Measurements from ENCODE around the gene PRKAR2B. TPM values are rescaled to one million over a fixed set of nuclear protein-coding genes. Genes with fewer than 3 reads are reported as not detected.

PRKAR2B gene
- total RNA-seq, 1 donor from 2014 or later: 11.5 TPM

GRCh38 chr7:107190090-107190489, 145.6 kb downstream of the PRKAR2B start:
- no peak overlapping the region for H3K9ac ChIP-seq (ENCODE audit: low read depth in 1 of 3, low read length in 3 of 3)
- no peaks in the 10 kb centered on the region for H3K4me1 ChIP-seq (ENCODE audit: control insufficient read depth in 3 of 3, insufficient read depth in 3 of 3, low read length in 3 of 3)
- H3K9me3 ChIP-seq (ENCODE audit: control insufficient read depth in 3 of 3, low read length in 3 of 3): no peaks in the 10 kb centered on the region
- no peaks in the 10 kb centered on the region for H3K27me3 ChIP-seq (ENCODE audit: control insufficient read depth in 3 of 3, insufficient read depth in 3 of 3, low read length in 3 of 3)
- no peak overlapping the region for H3K4me3 ChIP-seq (ENCODE audit: low read length in 3 of 3)
- H3K27ac ChIP-seq (ENCODE audit: low read depth, low read length): no peak overlapping the region
- H3K36me3 ChIP-seq (ENCODE audit: control insufficient read depth in 3 of 3, insufficient read depth in 3 of 3, low read length in 3 of 3): peaks cover 4 to 61% (median 57%) of the 10 kb centered on the region in 3 donors

DNA sequence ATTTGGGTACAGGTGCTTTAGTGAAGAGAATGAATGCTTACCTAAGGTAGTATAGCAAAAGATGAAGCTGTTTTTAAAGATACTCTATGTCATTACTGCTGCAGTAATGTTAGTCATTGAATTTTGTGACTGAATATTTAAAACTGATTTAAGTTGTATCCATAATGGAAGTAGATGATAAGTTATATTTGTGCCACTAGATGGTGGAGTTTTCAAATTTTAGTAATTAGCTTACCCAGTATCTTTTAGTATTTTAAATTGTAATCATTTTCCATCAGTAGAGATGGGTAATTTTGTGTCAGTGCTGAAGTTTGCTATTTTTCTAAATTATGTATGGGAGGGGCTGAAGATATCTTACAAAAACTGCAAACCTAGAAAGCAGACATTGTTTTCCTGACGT, 149.5 kb downstream of the PRKAR2B start:
- H3K36me3 ChIP-seq (ENCODE audit: control insufficient read depth in 3 of 3, insufficient read depth in 3 of 3, low read length in 3 of 3): peaks cover 14 to 61% (median 47%) of the 10 kb centered on the region in 3 donors
- H3K9ac ChIP-seq (ENCODE audit: low read depth in 1 of 3, low read length in 3 of 3): no peak overlapping the region
- H3K9me3 ChIP-seq (ENCODE audit: control insufficient read depth in 3 of 3, low read length in 3 of 3): no peaks in the 10 kb centered on the region
- H3K27me3 ChIP-seq (ENCODE audit: control insufficient read depth in 3 of 3, insufficient read depth in 3 of 3, low read length in 3 of 3): no peaks in the 10 kb centered on the region
- H3K4me3 ChIP-seq (ENCODE audit: low read length in 3 of 3): no peak overlapping the region
- H3K4me1 ChIP-seq (ENCODE audit: control insufficient read depth in 3 of 3, insufficient read depth in 3 of 3, low read length in 3 of 3): no peaks in the 10 kb centered on the region
- no peak overlapping the region for H3K27ac ChIP-seq (ENCODE audit: low read depth, low read length)

DNA sequence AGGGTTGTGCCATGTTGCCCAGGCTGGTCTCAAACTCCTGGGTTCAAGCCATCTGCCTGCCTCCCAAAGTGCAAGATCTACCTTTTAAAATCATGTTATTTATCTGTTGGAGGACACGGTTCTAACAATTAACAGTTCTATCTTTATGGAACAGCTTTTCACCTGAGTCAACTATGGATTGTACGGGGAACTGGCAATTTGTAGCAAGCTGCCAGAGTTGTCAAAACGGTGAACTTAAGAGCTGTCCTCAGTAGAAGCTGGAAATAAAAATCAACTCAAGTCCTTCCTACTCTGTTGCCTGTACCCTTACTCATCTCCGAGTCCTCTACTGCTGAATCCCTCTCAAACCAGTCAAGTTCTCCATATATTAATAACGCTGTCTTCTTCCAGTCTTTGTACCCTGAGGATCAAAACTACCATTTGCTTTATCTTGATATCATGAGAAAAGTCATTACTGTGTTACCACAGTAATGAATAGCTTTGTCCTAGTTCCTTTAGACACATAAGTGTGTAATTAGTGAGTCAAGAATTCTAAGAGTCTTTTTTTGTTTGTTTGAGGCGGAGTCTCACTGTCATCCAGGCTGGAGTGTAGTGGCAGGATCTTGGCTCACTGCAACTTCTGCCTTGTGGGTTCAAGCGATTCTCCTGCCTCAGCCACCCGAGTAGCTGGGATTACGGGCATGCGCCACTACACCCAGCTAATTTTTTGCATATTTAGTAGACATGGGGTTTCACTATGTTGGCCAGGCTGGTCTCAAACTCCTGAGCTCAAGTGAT, 152.5 kb downstream of the PRKAR2B start:
- H3K4me3 ChIP-seq (ENCODE audit: low read length in 3 of 3): no peak overlapping the region
- H3K9ac ChIP-seq (ENCODE audit: low read depth in 1 of 3, low read length in 3 of 3): no peak overlapping the region
- peaks cover 0 to 4% (median 0%) of the 10 kb centered on the region in 3 donors for H3K4me1 ChIP-seq (ENCODE audit: control insufficient read depth in 3 of 3, insufficient read depth in 3 of 3, low read length in 3 of 3)
- H3K27me3 ChIP-seq (ENCODE audit: control insufficient read depth in 3 of 3, insufficient read depth in 3 of 3, low read length in 3 of 3): no peaks in the 10 kb centered on the region
- H3K36me3 ChIP-seq (ENCODE audit: control insufficient read depth in 3 of 3, insufficient read depth in 3 of 3, low read length in 3 of 3): peaks cover 22 to 61% (median 51%) of the 10 kb centered on the region in 3 donors
- H3K9me3 ChIP-seq (ENCODE audit: control insufficient read depth in 3 of 3, low read length in 3 of 3): no peaks in the 10 kb centered on the region
- H3K27ac ChIP-seq (ENCODE audit: low read depth, low read length): no peak overlapping the region

- peaks cover 29 to 67% (median 60%) of the 10 kb centered on the region in 3 donors for H3K36me3 ChIP-seq (ENCODE audit: control insufficient read depth in 3 of 3, insufficient read depth in 3 of 3, low read length in 3 of 3)
- H3K4me1 ChIP-seq (ENCODE audit: control insufficient read depth in 3 of 3, insufficient read depth in 3 of 3, low read length in 3 of 3): peaks cover 0 to 6% (median 0%) of the 10 kb centered on the region in 3 donors
- no peaks in the 10 kb centered on the region for H3K9me3 ChIP-seq (ENCODE audit: control insufficient read depth in 3 of 3, low read length in 3 of 3)
- no peak overlapping the region for H3K4me3 ChIP-seq (ENCODE audit: low read length in 3 of 3)
- no peak overlapping the region for H3K9ac ChIP-seq (ENCODE audit: low read depth in 1 of 3, low read length in 3 of 3)
- H3K27me3 ChIP-seq (ENCODE audit: control insufficient read depth in 3 of 3, insufficient read depth in 3 of 3, low read length in 3 of 3): no peaks in the 10 kb centered on the region
- no peak overlapping the region for H3K27ac ChIP-seq (ENCODE audit: low read depth, low read length)
These were observed 157.4 kb downstream of the PRKAR2B start for GRCh38 chr7:107201795-107202450.

DNA sequence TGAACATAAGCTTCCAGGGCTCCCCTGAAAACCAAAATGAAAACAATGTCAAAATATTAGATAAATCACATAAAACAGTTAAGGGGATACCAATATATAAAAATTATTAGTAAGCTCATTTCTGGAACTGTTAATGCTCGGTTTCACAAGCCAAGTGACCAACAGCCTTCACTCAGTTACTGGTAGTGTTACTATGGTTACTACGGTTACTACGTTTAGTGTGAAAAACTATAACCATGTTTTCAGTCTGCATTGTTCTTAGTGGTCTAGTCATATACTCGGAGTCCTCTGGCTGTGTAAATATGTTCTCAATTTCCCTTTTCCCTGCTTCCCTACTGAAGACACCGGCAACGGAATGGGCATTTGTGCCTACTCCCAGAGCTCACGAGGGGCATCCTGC, 159.1 kb downstream of the PRKAR2B start:
- Histone ChIP-seq H3K4me3 (ENCODE audit: low read length in 3 of 3) (no peak overlapping the region), H3K9ac (ENCODE audit: low read depth in 1 of 3, low read length in 3 of 3) (no peak overlapping the region), H3K36me3 (ENCODE audit: control insufficient read depth in 3 of 3, insufficient read depth in 3 of 3, low read length in 3 of 3) (peaks cover 22 to 52% (median 49%) of the 10 kb centered on the region in 3 donors), H3K27ac (ENCODE audit: low read depth, low read length) (no peak overlapping the region), H3K9me3 (ENCODE audit: control insufficient read depth in 3 of 3, low read length in 3 of 3) (no peaks in the 10 kb centered on the region), H3K27me3 (ENCODE audit: control insufficient read depth in 3 of 3, insufficient read depth in 3 of 3, low read length in 3 of 3) (no peaks in the 10 kb centered on the region), H3K4me1 (ENCODE audit: control insufficient read depth in 3 of 3, insufficient read depth in 3 of 3, low read length in 3 of 3) (peaks cover 11 to 20% (median 16%) of the 10 kb centered on the region in 3 donors)

DNA sequence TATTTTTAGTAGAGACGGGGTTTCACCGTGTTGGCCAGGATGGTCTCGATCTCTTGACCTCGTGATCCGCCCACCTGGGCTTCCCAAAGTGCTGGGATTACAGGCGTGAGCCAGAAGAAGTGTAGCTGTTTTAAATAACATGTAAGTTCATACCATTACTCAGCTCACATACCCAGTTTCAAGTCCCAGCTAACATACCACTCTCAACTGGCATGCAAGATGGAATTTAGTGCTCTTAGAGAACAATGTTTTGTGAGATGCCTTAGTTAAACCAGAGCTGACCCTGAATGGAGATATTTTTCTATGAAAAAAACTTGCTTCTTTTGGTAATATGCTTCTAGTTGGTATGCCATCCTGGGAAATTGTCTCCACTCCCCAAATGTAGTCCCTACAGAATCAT, 161.6 kb downstream of the PRKAR2B start:
- Histone ChIP-seq H3K27me3 (ENCODE audit: control insufficient read depth in 3 of 3, insufficient read depth in 3 of 3, low read length in 3 of 3) (no peaks in the 10 kb centered on the region), H3K9me3 (ENCODE audit: control insufficient read depth in 3 of 3, low read length in 3 of 3) (no peaks in the 10 kb centered on the region), H3K4me3 (ENCODE audit: low read length in 3 of 3) (no peak overlapping the region), H3K27ac (ENCODE audit: low read depth, low read length) (no peak overlapping the region), H3K36me3 (ENCODE audit: control insufficient read depth in 3 of 3, insufficient read depth in 3 of 3, low read length in 3 of 3) (peaks cover 18 to 39% (median 37%) of the 10 kb centered on the region in 3 donors), H3K9ac (ENCODE audit: low read depth in 1 of 3, low read length in 3 of 3) (no peak overlapping the region), H3K4me1 (ENCODE audit: control insufficient read depth in 3 of 3, insufficient read depth in 3 of 3, low read length in 3 of 3) (peaks cover 16 to 24% (median 22%) of the 10 kb centered on the region in 3 donors)

DNA sequence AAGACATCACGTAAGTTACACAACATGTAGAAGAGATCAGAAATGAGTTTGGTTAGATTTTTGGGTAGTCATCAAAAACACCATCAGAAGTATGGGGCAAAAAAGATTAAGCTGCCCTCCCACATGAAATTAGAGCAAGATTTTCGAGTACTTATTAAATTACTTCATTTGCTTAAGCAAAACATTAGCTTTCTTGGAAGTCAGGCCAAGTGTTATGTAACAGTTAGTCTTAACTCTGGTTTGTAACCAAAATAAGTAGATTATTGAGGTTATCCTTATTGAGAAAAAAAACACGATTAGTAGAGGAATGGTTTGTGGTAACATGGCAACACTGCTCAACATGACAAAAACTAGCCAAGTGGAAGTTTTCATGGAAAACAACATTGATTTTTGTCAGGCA, 162.2 kb downstream of the PRKAR2B start:
- H3K9ac ChIP-seq (ENCODE audit: low read depth in 1 of 3, low read length in 3 of 3): no peak overlapping the region
- peaks cover 15 to 36% (median 34%) of the 10 kb centered on the region in 3 donors for H3K36me3 ChIP-seq (ENCODE audit: control insufficient read depth in 3 of 3, insufficient read depth in 3 of 3, low read length in 3 of 3)
- H3K27ac ChIP-seq (ENCODE audit: low read depth, low read length): peak overlapping the region; percentile 6
- no peaks in the 10 kb centered on the region for H3K27me3 ChIP-seq (ENCODE audit: control insufficient read depth in 3 of 3, insufficient read depth in 3 of 3, low read length in 3 of 3)
- no peak overlapping the region for H3K4me3 ChIP-seq (ENCODE audit: low read length in 3 of 3)
- H3K9me3 ChIP-seq (ENCODE audit: control insufficient read depth in 3 of 3, low read length in 3 of 3): no peaks in the 10 kb centered on the region
- peaks cover 16 to 22% (median 21%) of the 10 kb centered on the region in 3 donors for H3K4me1 ChIP-seq (ENCODE audit: control insufficient read depth in 3 of 3, insufficient read depth in 3 of 3, low read length in 3 of 3)

DNA sequence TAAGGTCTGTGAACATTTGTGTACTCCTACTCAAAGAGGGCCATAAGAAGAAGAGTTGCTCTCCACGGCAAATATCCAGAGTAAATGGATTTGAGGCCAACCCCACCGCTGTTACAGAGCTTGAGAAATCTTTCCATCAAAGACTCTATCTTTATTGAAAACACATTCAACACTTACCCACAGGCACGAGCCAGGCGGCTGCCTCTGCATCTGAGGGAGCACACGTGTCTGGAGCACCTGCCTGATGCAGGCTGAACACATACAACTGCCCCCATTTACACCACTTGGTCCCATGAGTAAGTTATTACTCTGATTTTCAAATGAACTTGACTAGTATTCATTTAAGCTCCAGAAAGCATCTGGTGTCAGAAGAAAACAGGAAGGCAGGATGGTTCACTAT, 163.0 kb downstream of the PRKAR2B start:
- no peaks in the 10 kb centered on the region for H3K9me3 ChIP-seq (ENCODE audit: control insufficient read depth in 3 of 3, low read length in 3 of 3)
- H3K27ac ChIP-seq (ENCODE audit: low read depth, low read length): peak overlapping the region; percentile 70
- H3K36me3 ChIP-seq (ENCODE audit: control insufficient read depth in 3 of 3, insufficient read depth in 3 of 3, low read length in 3 of 3): peaks cover 14 to 36% (median 32%) of the 10 kb centered on the region in 3 donors
- H3K9ac ChIP-seq (ENCODE audit: low read depth in 1 of 3, low read length in 3 of 3): peak overlapping the region in 1 of 3 donors; percentile 17
- H3K4me3 ChIP-seq (ENCODE audit: low read length in 3 of 3): no peak overlapping the region
- H3K27me3 ChIP-seq (ENCODE audit: control insufficient read depth in 3 of 3, insufficient read depth in 3 of 3, low read length in 3 of 3): no peaks in the 10 kb centered on the region
- H3K4me1 ChIP-seq (ENCODE audit: control insufficient read depth in 3 of 3, insufficient read depth in 3 of 3, low read length in 3 of 3): peaks cover 16 to 22% (median 19%) of the 10 kb centered on the region in 3 donors

- Histone ChIP-seq H3K27ac (ENCODE audit: low read depth, low read length) (peak overlapping the region; percentile 70), H3K36me3 (ENCODE audit: control insufficient read depth in 3 of 3, insufficient read depth in 3 of 3, low read length in 3 of 3) (peaks cover 14 to 33% (median 30%) of the 10 kb centered on the region in 3 donors), H3K9ac (ENCODE audit: low read depth in 1 of 3, low read length in 3 of 3) (peak overlapping the region in 2 of 3 donors; percentile 7 to 62), H3K4me1 (ENCODE audit: control insufficient read depth in 3 of 3, insufficient read depth in 3 of 3, low read length in 3 of 3) (peaks cover 16 to 22% (median 20%) of the 10 kb centered on the region in 3 donors), H3K9me3 (ENCODE audit: control insufficient read depth in 3 of 3, low read length in 3 of 3) (no peaks in the 10 kb centered on the region), H3K4me3 (ENCODE audit: low read length in 3 of 3) (no peak overlapping the region), H3K27me3 (ENCODE audit: control insufficient read depth in 3 of 3, insufficient read depth in 3 of 3, low read length in 3 of 3) (no peaks in the 10 kb centered on the region)
These were observed 163.6 kb downstream of the PRKAR2B start for GRCh38 chr7:107208024-107208521.

DNA sequence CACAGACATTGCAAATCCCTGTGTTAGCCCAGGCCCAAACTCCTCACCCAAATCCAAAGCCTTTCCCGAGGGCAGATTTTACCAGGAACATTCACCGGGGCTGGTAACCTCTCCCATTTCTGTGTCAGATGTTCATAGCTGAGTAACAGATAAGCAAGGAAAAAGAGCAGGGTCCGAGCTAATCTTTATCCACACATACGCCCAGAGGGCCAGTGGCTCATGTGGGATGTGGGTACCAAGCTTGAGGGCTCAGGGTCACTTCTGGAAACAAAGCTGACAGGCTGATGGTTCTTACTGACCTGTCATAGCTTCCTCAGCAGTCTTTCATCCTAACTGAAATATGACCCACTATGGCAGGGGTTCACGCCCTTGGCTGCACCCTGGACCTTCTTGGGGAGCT, 164.1 kb downstream of the PRKAR2B start:
- Histone ChIP-seq H3K4me1 (ENCODE audit: control insufficient read depth in 3 of 3, insufficient read depth in 3 of 3, low read length in 3 of 3) (peaks cover 16 to 22% (median 21%) of the 10 kb centered on the region in 3 donors), H3K27ac (ENCODE audit: low read depth, low read length) (peak overlapping the region; percentile 70), H3K9me3 (ENCODE audit: control insufficient read depth in 3 of 3, low read length in 3 of 3) (no peaks in the 10 kb centered on the region), H3K9ac (ENCODE audit: low read depth in 1 of 3, low read length in 3 of 3) (peak overlapping the region in 2 of 3 donors; percentile 7 to 62), H3K4me3 (ENCODE audit: low read length in 3 of 3) (peak overlapping the region in 1 of 3 donors; percentile 16), H3K27me3 (ENCODE audit: control insufficient read depth in 3 of 3, insufficient read depth in 3 of 3, low read length in 3 of 3) (no peaks in the 10 kb centered on the region), H3K36me3 (ENCODE audit: control insufficient read depth in 3 of 3, insufficient read depth in 3 of 3, low read length in 3 of 3) (peaks cover 13 to 28% (median 26%) of the 10 kb centered on the region in 3 donors)
